HG03066 (cell line): ENCODE data around the gene ZNF26.
A peak's percentile ranks its signal among the peaks of the same experiment; 100 is the strongest.
"Not testable (repeated sequence)": the region's sequence is repeated elsewhere in the genome, so short reads cannot be mapped to it uniquely, and the experiment has no call there.

ENCODE experiments used
- ATAC-seq: cut with Tn5 transposase; IDR thresholded peaks from one replicate; pipeline ENCODE4 v1.9.1; 2021; ENCODE audit warnings: low read depth; ENCODE audit not compliant: unreplicated experiment

The ZNF26 gene

GRCh38 chr12:132955094-132956010 lies 30.8 kb upstream of the ZNF26 start:
- peak; percentile 31 for ATAC-seq

GRCh38 chr12:132956011-132956788 lies 30.0 kb upstream of the ZNF26 start, which contains the start of gene ZNF605:
Gene ZNF605, minus strand, starts transcription at chr12:132956306. Its CDS starts 10,671 bp downstream, at chr12:132945635.
- peak; percentile 91 for ATAC-seq

GRCh38 chr12:132961790-132962189 lies 24.4 kb upstream of the ZNF26 start:
- not testable (repeated sequence) for ATAC-seq

DNA sequence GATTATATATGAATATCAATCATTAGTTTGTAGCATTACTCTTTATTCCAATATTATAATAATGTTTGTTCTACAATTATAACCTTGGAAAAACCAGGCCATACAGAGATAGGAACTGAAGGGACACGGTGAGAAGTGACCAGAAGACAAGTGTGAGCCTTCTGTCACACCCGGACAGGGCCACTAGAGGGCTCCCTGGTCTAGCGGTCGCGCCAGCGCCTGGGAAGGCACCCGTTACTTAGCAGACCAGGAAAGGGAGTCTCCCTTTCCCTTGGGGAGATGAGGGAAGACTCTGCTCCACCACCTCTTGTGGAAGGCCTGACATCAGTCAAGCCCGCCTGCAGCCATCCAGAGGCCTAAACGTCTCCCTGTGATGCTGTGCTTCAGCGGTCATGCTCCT lies 22.2 kb upstream of the ZNF26 start:
- not testable (repeated sequence) for ATAC-seq

GRCh38 chr12:132965796-132966195 lies 20.4 kb upstream of the ZNF26 start:
- no peak for ATAC-seq

DNA sequence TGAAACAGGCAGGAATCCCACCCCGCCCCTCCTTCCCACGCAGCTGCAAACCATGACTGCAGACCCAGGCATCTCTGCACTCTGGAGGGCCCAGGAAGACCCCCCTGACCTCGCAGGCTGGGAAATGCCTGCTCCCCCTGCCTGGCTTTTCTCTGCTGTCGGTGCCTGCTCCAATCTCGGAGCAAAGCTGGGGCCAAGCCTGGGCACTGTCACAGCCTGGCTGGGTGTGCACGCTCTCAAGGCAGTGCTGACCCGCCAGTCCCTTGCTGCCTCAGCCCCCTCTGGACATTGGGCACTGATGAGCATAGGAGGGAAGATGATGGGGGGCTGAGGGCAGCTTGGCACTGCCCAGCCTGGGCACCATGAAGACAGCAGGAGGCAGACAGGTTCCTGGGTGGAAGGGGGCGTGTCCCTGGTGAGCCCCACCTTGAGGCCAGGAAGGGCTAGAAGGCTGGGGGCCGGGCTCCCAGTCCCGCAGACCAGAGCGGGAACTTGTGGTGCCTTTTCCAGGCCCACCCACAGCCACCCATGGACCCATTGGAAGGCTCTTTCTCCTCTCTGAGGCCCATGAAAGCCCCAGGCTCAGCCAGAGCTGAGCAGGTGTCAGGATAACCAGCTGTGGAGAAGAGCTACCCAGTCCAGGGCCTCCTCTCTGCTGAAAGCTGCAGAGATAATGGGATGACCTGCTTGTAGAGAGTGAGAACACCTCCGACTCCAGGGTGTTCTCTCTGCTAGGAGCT lies 19.3 kb upstream of the ZNF26 start:
- no peak for ATAC-seq

GRCh38 chr12:132967736-132968135 lies 18.4 kb upstream of the ZNF26 start:
- no peak for ATAC-seq

- no peak for ATAC-seq
Observed at GRCh38 chr12:132972374-132972773, 13.8 kb upstream of the ZNF26 start.

- ATAC-seq: not testable (repeated sequence)
Observed at GRCh38 chr12:132976870-132977269, 9.3 kb upstream of the ZNF26 start.

- no peak for ATAC-seq
Observed at GRCh38 chr12:132986885-132987225, 688 bp downstream of the ZNF26 start.

- ATAC-seq: no peak
Observed at GRCh38 chr12:132998741-132999140, 12.6 kb downstream of the ZNF26 start.

DNA sequence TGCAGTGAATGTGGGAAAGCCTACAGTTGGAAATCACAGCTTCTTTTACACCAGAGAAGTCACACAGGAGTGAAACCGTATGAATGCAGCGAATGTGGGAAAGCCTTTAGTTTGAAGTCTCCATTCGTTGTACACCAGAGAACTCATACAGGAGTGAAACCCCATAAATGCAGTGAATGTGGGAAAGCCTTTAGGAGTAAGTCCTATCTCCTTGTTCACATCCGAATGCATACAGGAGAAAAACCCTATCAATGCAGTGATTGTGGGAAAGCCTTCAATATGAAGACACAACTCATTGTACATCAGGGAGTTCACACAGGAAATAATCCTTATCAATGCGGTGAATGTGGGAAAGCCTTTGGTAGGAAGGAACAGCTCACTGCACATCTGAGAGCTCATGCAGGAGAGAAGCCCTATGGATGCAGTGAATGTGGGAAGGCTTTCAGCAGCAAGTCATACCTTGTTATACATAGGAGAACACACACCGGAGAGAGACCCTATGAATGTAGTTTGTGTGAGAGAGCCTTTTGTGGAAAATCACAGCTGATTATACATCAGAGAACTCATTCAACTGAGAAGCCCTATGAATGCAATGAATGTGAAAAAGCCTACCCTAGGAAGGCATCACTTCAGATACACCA lies 24.6 kb downstream of the ZNF26 start:
- ATAC-seq: no peak

DNA sequence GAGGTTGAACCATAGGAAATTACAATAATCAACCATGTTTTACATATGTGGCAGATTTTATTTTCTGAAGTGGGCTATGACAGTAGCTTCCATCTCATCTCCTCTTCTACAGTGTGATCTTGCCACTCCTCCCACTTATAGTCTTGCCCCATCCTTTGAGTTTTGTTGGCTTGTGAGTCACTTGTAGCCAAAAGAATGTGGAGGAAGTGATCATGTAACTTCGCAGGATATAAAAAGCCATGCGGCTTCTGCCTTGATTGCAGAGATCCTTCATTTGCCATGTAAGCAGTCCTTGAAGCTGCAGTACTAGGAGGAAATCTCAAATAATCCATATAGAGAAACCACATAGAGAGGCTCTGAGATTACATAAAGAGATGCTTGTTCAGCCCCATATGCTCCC lies 37.4 kb downstream of the ZNF26 start:
- ATAC-seq: no peak

- ATAC-seq: no peak
Observed at GRCh38 chr12:133026996-133027395, 40.8 kb downstream of the ZNF26 start.

DNA sequence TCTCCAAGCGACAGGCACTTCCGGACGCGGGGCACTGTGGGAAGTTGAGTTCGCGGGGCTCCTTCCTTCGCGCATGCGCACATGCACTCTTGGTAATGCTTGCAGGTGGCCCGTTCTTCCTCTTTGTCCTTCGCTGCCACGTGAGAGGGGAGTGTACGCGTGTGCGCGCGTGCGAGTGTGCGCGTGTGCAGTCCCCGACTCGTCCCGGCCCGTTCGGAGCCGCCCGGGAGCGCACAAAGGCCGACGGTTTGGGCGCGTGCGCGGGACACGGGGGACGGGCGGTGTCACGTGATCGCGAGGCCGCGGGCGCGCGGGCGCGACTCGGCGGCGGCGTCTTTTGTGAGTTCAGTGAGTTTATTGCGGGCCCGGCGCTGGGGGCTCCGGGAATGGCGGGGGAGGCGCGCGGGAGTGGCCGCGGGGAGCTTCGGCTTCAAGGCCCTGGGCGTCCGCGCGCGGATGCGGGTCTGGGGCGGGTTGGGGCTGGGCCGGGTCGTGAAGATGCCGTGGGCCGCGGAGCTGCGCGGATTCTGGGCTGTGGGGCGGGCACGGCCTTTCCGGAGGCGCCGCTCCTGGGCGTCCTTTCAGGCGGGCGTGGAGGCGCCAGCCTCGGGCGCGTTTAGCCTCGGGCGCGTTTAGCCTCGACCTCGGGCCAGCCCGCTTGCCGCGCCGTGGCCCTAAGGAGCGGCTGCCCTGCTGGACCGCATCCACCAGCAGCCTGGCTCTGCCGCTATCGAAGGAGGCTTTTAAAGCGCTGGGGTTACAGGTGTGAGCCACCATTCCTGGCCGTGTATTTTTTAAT lies 51.2 kb downstream of the ZNF26 start, which contains the start of gene ZNF84:
TSS of gene ZNF84 (plus strand) at position 303 of the 799 bp plus-strand sequence. CDS start 3,959 bp downstream, outside the sequence.
- peak; percentile 95 for ATAC-seq

GRCh38 chr12:133038118-133038709 lies 52.0 kb downstream of the ZNF26 start:
- no peak for ATAC-seq

- no peak for ATAC-seq
Observed at GRCh38 chr12:133046698-133047097, 60.5 kb downstream of the ZNF26 start.

- no peak for ATAC-seq
Observed at GRCh38 chr12:133057446-133057845, 71.3 kb downstream of the ZNF26 start.
